ENCODE data around the gene ONECUT2.

DNA sequence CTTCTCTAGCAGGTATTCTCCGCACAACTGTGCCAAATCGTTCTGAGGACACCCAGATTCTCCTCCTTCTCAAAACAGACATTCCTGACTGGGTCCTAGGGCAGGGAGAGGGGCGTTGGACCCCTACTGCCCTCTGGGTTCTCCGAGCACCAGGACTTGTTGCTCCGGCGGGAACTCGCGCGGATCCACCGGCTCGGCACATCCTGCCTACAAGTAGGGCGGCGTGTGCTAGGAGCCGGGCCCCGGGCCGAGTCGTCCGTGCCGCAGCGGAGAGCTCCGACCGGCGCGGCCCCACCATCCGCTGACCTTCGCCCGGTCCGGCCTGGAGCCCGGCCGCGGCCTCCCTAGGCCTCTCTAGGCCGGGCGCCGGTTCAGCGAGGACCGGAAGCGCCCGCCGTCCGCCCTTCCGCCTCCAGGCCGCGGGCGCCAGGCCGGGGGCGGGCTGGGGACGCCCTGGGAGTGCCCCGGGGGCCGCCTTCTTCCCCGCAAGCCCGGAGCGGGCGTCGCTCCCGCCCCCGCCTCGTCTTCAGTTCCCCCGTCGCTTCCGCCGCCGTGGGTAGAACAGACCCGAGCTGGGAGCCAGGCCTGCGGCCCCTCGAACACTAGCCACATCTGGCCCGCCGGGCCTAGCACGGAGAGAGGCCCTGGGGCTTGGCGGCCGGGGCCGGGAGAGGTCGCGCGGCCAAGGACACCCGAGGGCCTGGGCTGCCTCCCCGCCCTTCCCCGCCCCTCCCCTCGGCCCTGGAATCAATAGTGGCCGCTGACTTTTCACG lies 7.6 kb upstream of the ONECUT2 start:
- no peak for TF ChIP-seq CTCF (IDR thresholded peaks at IDR 0.05)
- no peak for TF ChIP-seq POLR2A (IDR thresholded peaks at IDR 0.05)

All from uterus (tissue), 2 donors.